GM19043 (cell line): ENCODE data around the gene RPL21.
A peak's percentile ranks its signal among the peaks of the same experiment; 100 is the strongest.
"Not testable (repeated sequence)": the region's sequence is repeated elsewhere in the genome, so short reads cannot be mapped to it uniquely, and the experiment has no call there.

Experiments
- ATAC-seq: cut with Tn5 transposase; IDR thresholded peaks from one replicate; pipeline ENCODE4 v1.9.1; 2021; ENCODE audit warnings: low read depth; ENCODE audit not compliant: unreplicated experiment

Gene RPL21

DNA sequence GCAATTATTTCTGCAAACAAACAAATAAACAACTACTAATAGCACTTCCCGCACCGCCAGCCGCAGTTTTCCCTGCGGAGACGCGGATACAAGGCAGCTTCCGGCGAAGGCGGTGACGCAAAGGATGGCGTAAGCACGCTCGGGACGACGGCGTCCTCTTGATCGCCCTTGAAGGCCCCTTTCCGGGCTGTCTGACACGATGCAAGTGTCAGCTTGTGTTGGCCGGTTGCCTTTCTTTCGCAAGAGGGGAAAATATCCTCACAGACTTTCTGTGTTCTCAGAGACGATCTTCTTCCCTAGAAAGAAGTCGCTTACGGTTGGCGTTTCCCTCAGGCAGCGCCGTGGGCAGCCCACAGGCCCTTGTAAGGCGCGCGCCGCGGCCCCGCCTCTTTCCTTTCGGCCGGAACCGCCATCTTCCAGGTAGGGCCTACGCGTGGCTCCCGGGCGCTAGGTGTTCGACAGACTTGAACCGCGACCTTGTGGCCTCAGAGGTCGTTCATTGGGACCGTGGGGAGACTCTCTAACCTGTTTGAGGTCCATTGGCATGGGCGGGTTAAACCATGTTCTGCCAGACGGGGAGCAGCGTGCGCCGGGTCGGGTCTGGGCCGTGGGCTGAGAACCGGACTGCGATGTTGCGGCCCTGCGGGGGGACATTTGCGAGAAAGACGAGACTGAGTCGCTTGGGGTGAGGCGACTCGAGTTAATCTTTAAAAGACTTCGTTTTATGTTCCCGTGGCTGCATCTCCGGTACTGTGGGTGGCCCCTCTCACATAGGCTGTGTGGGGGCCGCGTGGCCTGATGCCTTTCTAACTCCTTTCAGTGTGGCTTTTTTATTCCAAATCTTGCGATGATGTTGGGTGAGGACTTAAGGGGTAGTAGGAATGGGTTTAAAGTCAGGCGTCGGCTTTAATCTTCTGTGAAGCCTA is at the start of gene RPL21:
Gene RPL21 (plus strand): TSS at position 393 of the 926 bp plus-strand sequence. CDS start 2,219 bp downstream, outside the sequence.
- ATAC-seq, result peak; percentile 94

DNA sequence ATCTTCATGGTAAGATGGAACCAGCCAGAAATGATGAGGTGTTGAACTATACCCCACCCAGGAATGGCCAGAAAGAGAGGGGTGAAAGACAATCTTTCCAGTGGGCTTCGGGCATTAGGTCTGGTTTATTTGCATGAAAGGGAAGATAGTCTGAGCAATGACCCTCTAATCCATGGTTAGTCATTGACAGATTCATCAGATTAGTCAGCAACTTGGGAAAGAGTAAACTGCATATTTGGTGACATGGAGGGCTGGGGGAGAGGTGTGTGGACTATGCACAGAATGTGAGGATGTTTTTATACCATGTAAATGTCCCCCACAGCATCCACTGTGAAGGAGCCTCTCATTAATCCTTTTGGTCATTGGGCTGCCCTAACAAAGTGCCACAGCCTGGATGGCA is 49.7 kb upstream of the RPL21 start:
- ATAC-seq, result no peak

DNA sequence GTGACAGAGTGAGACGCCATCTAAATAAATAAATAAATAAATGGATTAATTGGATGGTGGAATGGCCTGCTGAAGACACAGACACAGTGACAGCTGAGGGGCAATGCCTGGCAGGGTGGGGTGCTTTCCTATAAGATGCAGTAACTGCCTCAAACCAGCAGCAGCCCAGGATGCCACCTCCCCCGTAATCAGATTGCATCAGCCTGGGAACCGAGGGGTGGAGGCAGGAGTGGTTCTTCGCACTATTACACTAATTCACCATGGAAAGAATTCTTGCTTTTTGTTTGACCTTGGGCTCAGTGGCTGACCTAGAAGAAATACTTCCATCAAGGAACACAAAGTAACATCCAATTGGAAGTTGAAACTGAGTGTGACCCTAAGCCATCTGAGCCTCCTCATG is 48.2 kb upstream of the RPL21 start:
- ATAC-seq, result no peak

DNA sequence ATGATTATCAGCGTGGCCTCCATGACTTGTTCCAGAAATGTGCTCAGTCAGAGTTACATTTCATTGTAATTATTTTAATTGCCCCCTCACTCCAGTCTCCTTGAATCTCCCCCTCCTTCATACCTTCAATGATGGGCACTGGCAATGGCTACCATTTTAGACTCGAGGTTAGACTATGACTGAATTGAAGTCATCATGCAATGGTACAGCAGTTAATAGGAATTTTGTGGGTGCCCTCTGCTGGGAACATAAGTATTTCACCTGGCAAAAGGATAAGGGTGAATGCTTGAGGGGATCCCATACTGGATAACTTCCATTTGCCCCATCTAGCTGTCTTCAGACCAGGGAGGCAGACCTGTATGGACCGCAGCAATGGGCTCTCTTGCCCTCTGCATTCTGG is 47.5 kb upstream of the RPL21 start:
- no peak for ATAC-seq

DNA sequence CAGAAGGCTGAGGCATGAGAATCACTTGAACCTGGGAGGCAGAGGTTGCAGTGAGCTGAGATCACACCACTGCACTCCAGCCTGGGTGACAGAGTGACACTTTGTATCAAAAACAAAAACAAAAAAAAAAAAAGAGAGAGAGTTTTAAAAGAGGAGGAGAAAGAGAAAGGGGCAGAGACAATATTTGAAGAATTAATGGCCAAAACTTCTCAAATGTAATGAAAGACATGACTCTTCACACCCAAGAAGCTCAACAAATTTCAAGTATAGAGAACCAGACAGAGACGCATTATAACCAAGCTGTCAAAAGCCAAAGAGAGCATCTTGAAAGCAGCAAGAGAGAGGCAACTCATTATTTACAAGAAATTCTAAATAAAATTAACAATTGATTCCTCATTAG is 42.8 kb upstream of the RPL21 start:
- no peak for ATAC-seq

- no peak for ATAC-seq
Observed at GRCh38 chr13:27211271-27211670, 40.1 kb upstream of the RPL21 start.

GRCh38 chr13:27211771-27212364 is 39.5 kb upstream of the RPL21 start:
- no peak for ATAC-seq

DNA sequence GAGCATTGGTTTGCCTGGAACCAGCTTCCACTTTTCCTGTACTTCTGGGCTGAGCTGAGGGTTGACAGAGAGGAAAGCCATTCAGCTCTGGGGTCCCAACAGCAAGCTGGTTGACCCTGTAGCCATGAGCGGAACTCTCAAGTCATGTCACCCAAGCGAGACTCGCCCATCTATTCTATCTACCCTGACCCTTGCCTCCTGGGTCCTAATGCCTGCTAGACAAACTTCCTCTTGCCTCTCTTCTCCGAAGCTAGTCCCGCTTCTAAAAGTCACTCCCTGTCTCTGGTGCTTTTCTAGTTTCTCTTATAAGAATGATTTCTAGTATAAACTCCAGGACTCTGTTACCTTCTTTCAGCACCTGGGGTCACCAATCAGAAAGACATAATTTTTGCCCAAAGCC is 38.0 kb upstream of the RPL21 start:
- not testable (repeated sequence) for ATAC-seq

DNA sequence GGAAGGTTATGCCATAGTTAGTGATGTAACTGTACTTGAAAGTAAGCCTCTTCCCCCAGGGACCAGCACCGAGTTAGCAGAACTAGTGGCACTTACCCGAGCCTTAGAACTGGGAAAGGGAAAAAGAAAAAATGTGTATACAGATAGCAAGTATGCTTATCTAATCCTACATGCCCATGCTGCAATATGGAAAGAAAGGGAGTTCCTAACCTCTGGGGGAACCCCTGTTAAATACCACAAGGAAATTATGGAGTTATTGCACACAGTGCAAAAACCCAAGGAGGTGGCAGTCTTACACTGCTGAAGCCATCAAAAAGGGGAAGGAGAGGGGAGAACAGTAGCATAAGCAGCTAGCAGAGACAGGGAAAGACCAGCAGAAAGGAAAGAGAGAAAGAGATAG is 33.6 kb upstream of the RPL21 start:
- not testable (repeated sequence) for ATAC-seq

DNA sequence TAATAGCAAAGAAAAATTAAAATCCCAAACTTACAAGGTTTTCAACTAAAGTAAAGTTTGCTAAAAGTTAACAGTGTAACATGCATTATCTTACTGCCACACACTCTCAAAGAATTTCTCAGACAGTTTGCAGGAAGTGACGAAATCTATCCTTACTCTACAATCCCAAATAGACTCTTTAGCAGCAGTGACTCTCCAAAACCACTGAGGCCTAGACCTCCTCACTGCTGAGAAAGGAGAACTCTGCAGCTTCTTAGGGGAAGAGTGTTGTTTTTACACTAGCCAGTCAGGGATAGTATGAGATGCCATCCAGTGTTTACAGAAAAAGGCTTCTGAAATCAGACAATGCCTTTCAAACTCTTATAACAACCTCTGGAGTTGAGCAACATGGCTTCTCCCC is 32.5 kb upstream of the RPL21 start:
- not testable (repeated sequence) for ATAC-seq

- no peak for ATAC-seq
Observed at GRCh38 chr13:27219611-27220010, 31.7 kb upstream of the RPL21 start.

- ATAC-seq, result not testable (repeated sequence)
Observed at GRCh38 chr13:27222100-27222499, 29.3 kb upstream of the RPL21 start.

GRCh38 chr13:27226991-27227390 is 24.4 kb upstream of the RPL21 start:
- no peak for ATAC-seq

DNA sequence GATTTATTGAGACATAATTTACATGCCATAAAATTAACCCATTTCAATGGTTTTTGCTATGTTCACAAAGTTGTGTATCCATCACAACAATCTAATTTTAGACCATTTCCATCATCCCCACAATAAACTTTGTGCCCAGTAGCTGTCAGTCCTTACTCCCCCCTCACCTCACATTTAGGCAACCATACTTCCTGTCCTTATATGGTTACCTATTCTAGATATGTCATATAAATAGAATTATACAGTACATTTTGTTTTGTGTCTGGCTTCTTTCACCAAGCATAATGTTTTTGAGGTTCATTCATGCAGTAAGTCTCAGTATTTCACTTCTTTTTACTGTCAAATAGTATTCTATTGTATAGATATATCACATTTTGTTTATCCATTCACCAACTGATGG is 23.2 kb upstream of the RPL21 start:
- no peak for ATAC-seq

DNA sequence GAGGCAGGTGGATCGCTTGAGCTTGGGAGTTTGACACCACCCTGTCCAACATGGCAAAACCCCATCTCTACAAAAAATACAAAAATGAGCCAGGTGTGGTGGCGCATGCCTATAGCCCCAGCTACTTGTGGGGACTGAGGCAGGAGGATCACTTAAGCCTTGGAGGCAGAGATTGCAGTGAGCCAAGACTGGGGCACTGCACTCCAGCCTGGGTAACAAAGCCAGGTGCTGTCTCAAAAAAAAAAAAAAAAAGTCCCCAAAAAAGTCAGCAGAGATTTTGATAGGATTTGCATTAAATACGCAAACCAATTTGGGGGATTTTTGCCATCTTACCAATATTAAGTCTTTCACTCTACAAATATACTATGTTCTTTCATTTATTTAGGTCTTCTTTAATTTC is 21.7 kb upstream of the RPL21 start:
- ATAC-seq, result no peak

GRCh38 chr13:27233964-27234363 is 17.4 kb upstream of the RPL21 start:
- ATAC-seq, result no peak

DNA sequence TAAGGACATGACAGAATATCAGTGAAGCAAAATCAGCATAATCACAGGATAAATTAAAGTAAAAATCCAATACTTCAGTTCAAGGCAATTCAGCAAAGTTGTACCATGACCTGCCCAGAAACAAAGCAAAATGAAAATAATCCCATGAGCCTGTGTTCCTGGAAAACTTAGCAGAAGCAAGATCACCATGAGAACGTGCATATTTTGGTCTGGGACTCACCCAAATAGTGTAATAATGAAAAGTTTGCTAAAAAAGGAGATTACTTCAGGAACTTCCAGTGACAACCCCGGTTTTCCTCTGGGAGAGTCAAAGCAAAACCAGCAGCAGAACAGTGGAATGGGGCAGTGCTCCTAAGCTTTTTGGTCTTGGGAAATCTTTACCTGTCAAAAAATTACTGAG is 14.9 kb upstream of the RPL21 start:
- no peak for ATAC-seq

- ATAC-seq, result no peak
Observed at GRCh38 chr13:27242702-27243101, 8.7 kb upstream of the RPL21 start.

- ATAC-seq, result no peak
Observed at GRCh38 chr13:27245610-27246009, 5.7 kb upstream of the RPL21 start.

- ATAC-seq, result peak; percentile 8
Observed at GRCh38 chr13:27250833-27251165, 559 bp upstream of the RPL21 start.

GRCh38 chr13:27252467-27252866 is 1.1 kb downstream of the RPL21 start:
- ATAC-seq, result no peak

- ATAC-seq, result no peak
Observed at GRCh38 chr13:27257233-27257568, 5.8 kb downstream of the RPL21 start.
